Measurements from ENCODE around the gene CIROP.

The CIROP gene

DNA sequence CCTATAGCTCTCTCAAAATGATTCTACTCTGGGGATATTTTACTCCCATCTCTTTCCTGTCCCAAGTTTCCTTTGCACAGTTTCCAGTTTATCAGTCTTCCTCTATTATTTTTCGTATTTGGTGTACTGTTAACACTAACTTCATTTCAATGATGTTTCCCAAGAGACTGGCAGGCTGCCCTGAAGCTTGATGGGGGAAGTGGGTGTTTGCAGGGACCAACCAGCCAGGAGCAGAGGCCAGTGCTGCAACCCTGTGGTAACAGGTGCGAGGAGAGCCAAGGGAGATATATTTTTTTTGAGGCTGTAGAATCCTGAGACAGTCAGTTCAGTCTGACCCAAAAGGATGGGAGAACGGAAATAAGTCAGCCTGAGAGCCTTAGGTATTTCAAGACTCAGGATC, 26.1 kb upstream of the CIROP start:
- DNase-seq, result no peak

DNA sequence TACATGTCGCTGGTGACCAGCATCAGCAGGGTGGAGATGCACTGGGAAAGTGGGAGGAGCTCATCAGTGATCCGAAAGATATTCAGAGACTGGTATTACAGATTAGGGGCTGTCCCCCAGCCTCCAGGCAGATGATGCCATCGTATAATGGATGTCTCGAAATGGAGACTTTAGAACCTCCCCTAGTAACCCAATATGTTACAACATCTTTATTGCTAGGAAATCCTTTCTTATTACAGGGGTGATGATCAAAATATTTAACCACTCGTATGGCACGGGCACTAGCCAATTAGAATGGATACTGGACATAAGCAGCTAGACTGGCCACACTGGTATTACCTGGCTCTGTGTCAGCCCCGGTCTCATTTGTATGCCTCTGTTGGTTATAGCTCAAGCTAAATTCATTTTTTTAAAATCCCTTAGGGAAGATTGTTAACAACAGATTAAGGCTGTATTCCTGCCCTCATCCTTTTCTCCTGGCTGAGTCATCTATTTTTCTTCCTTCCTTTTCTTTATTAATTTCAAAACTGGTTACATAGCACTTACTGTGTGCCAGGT, 25.0 kb upstream of the CIROP start:
- no peak for DNase-seq

DNA sequence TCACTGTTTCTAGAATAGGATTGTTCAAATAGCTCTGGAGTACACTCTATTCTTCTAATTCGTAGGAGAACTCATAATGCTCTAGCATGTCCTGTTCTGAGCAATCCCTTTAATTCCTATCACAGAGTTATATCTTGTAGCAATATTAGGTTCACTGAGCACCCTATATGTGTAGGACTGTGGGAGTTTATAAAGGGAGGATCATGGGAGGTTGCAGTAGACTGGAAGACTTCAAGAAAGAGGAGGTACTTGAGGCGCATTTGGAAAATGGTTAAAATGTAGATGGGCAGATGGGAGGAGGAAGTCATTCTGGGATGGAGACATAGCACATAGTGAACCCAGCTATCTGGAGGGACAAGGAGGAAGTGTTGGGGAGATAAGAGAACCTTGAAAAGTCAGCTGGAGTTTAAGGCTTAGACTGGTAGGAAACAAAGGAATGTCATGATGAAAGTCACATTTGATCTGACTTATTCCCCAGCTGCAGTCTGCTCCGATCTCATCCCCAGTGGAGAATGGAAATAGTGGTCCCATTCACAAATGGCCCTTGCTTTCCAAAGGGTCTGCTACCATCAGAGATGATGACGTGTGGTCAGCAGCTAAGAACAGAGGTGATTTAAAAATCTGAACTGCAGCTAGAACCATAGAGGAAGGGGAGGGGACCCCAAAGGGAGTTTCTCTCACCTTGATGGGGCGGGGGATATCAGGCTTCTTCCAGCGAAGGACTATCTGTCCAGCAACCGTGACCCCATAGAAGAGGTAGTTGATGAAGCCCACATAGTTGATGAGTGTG, 24.4 kb upstream of the CIROP start:
- DNase-seq, result no peak

DNA sequence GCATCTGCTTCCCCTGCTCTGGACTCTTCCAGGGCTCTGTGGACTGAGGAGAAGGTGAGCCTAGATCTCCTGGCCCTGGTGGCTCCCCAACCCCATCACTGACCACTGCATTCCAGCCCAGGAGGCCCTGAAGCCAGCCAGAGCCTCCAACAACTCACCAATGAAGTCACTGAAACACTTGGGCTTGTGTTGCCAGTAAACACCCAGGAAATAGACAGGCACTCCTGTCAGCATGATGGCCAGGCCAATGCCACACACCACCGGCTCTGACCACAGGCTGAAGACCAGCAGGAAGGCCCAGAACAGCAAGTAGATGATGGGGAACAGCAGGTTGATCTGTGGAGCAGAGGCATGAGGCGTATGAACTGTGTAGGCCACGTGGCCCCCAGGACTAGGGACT, 23.1 kb upstream of the CIROP start:
- no peak for DNase-seq

DNA sequence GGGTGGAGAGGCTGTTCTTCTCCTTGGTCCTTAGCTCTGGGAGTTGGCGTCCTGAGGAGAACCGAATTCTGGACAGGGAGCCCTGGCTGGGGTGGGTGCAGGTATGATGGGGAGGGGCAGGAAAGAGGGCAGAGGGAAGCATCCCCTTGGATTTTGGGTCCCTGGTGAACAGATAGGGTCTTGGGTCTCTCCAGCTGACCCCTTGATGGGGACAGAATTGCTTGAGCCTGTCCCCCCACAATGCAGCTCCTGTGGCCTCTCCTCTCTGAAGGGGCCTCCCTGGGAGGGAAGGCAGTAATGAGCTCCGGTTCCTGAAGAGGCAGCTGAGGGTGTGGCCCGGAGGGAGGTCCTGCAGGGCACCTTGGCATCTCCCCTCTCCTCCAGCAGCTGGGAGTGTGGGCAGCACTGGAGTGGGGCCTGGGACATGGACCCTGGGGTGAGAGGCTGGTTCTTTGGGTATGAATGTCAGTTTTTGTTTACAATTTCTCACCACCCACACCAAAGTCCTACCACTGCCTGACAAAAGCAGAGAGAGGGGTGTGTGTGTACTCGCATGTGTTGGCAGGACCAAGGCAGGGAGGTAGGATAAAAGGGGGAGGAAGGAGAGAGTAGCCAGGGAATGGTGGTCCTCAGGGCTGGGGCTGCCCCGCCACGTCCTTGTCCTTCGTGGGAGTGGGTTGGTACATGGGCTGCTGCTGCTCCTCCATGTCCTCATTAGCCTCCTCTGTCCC, 21.9 kb upstream of the CIROP start:
- no peak for DNase-seq

DNA sequence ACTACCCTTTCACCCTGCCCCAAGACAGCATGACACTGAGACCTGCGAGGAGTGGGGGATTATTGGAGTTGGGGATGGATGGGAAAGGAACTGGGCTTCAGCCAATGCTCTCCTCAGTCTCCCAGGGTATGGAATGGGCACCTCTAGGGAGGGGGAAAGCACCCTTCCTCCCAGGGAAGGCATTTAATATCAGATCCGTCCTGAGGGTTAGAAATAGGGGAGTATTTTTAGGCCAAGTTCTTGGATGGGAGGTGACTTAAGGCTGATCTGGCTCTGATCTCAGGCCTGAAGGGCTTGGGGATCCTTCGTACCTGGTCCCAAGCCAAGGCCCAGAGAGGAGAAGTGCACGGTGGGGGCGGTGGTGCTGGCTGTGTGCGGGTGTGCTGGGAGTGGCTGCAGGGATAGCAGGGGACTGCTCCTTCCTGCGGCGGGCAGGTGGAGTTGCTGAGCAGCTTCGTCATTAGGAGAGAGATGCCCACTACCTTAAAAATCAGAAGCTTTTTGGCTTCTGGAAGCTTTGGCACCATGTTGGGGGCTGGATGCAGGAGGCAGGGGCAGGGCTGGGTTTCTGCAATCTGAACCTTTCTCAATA, 21.2 kb upstream of the CIROP start:
- DNase-seq, result no peak

DNA sequence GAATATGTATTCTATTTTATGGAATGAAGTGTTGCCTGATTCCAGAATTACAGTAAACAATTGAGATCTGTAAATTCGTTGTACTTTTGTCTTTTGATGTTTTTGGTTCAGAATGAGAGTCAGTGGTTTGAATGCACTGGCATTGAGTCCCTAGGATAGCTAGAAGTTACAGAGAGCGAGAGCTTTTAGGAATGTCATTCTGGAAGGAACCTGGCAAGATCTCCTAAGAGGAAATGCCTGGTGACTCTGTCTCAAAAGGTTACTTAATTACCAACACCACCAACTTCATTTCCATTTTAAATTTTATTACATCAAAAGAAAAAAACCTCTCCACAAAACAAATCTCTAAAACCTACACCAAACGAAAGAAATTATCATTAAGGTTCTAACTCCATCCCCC, 20.2 kb upstream of the CIROP start:
- no peak for DNase-seq

DNA sequence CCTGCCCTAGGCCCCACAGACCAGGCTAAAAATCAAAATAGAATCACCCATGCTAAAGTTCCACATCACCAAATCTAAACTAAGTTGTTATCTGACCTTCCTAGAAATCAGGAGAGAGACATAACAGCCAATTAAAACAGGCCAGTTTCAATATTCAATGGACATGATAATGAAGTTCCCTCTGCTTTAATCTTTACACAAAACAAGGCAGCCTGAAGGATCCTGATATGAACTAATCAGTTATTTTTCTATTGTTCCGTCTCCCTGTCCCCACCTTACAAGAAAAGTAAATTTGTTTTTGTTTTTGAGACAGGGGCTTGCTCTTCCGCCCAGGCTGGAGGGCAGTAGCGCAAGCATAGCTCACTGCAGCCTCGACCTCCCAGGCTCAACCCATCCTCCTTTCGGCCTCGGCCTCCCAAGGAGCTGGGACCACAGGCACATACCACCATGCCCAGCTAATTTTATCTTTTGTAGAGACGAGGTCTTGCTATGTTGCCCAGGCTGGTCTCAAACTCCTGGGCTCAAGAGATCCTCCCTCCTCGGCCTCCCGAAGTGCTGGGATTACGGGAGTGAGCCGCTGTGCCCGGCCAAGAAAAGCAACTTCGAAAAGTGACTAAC, 19.7 kb upstream of the CIROP start:
- DNase-seq, result no peak

DNA sequence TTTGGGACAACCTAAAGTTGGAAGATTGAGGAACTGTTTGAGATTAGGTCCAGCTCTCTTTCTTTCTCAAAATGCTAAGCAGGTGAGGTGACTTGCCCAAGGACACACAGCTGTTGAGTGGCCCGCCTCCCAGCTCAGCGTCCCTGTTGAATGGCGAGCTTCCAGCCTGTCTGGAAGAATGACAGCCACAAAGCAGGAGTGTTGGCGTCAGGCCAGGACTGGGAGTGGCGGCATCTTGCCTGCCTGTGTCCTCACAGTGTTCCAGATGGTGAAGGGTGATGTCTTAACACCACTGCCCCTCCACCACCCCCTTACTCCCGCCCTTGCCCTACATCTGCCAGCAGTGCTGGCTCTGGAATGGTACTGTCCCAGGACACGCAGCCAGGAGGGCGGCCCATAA, 18.6 kb upstream of the CIROP start:
- no peak for DNase-seq

- no peak for DNase-seq
Observed at GRCh38 chr14:23122086-23122485, 17.3 kb upstream of the CIROP start.

DNA sequence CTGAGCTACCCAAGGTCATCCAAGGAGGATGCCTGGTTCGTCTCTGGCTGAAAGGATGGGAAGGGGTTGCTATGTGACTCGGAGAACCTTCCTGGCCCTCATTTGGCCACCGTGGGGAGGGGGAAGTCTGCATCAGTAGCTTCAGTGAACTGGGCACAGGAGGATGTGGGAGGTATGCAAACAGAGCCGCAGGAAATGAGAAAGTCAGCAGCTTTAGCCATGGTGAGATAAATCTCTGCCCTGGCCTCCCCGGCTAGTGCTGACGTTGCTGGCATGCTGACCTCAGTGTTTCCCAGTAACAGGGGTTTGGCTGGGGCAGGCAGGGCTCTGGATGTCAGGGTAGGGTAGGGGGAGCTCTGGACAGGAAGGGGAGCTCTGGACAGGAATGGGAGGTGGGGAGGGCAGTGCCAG, 16.6 kb upstream of the CIROP start:
- no peak for DNase-seq

- peak; percentile 73 for DNase-seq
Observed at GRCh38 chr14:23120541-23121251, 15.9 kb upstream of the CIROP start.

DNA sequence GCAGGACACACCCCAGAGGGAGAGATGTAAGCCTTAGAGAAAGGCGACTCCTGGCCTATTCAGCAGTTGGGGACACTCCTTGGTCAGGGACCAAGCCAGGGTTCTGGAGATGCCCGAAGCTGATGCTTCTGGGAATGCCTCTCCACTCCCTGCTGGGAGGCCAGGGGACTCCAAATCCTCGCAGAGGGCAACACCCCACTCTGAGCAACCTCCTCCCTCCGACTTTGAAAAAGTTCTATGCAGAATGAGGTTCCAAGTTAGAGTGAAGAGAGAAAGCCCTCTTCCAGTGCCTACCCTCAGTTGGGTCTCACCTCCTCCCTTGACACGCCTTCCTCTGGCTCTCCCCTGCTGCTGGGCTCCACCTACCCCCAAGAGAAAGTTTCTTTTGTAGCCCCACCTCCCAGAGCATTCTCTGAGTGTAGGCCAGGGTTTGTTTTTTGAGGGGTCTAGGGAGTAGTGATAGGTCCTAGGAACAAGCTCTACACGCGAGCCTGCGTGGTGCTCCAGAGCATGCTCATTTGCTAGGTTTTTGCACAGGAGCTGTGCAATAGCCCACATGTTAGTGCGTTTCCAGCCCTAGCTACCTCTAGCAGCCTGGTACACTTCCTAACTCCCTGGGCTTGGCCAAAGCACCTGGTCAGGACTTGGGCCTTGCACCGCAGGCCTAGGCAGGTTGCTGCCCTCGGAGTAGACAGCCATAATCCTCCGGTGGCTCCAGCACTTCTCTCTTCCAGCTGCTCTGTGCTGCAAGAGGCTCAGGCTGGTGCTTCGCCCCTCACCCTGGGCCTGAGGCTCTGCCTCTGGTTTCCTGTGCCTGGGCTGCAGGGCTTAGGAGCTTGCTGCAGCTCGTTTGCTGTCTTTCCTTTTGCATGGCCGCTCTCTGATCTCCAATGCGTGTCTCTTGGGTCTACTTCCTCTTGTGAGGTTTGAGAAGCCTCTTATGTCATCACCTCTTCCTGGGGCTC, 14.9 kb upstream of the CIROP start:
- peak; percentile 25 for DNase-seq

DNA sequence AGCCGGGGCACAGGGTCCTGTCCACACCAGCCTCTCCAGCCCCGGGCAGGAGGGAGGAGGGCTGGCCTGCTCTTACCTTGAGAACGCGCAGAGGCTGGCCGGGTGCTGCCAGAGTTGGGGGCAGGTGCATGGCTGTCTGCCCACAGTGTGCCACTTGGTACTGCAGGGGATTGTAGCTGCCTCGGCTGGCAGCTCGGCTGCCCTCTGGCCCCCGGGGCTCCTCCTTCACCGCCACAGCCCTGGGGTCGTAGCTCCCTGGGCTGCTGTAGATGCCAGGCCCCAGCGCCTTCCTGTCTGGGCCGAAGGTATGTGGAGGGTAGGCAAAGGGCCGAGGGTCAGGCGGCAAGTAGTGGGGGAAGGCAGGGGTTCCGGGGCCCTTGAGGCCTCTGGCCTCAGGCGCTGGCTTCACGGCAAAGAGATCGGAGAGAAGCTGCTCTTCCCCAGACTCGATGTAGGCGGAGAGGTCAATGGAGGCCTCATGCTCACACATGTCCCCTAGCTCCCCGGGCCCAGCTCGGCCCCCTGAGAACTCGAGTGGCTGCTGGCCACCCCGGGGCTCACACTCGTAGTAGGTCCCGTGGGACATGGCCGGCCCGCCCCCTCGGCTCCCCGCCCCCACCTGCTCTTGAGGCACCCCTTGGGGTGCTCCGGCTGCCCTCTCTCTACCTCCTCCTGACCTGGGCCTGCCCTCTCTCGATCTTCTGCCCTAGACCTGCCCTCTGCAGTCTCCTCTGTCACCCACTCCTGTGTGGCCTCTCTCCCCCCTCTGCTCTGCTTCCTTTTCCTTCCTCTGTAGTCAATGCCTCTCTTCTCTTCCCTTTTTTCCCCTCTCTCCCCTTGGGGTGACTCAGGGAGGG, 13.9 kb upstream of the CIROP start, which contains the start of gene CEBPE:
Gene CEBPE, minus strand, starts transcription at position 750 of the 857 bp plus-strand sequence. Its CDS starts 164 bp downstream, at position 586.
- no peak for DNase-seq

DNA sequence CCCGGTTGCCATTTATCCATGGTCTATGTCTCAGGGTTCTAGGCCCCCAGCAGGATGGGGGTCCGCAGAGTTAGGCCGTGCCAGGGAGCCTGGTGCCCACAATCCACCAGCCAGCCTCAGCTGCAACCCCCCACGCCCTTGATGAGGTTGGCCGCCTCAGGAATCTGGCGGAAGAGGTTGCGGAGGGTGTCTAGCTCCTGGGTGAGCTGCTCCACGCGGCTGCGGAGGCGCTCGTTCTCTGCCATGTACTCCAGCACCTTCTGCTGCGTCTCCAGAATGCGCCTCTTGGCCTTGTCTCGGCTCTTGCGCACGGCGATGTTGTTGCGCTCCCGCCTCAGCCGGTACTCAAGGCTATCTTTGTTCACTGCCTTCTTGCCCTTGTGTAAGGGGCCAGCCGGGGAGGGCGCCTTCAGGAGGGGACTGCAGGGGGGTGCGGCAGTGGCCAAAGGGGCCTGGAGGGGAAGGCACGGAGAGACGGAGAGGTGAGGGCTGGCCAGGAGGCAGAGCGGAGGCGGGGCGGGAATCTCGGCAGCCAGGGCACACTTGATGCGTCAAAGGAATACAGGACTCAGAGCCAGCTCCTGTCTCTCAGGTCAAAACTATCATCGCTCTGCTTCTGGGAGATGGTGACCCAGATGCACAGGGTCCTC, 12.7 kb upstream of the CIROP start:
- DNase-seq, result no peak

GRCh38 chr14:23115918-23116317, 11.1 kb upstream of the CIROP start:
- no peak for DNase-seq

DNA sequence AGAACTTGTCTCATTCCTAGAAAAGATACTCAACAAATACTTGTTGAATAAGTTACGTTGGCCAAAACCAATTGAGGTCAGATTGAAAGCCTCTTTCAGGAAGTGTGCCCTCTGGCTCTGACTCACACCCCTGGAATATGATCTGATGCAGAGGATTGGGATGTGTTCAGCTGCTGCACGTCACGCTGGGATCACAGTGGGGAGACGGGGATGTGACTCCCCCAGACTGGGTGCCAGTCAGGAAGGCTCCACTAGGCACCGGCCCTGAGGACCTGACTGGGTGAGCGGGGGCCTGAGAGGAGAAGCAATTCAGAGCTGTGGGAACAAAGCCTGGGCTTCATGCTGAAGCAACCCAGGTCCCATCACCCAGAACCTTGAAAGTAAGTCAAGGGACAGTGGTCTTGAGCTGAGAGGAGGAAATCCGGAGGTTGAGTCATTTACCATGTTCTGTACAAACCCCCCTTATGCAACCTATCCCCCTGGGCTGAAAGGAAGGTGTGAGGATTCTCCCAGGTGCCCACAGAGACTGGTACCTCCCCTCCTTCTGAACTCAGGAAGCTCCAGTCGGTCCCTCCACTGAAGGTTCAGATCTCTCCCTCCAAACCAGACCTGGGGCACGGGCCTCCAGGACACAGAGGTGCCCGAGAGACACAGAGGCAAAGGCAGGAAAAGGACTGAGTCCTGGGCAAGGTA, 10.4 kb upstream of the CIROP start:
- no peak for DNase-seq

DNA sequence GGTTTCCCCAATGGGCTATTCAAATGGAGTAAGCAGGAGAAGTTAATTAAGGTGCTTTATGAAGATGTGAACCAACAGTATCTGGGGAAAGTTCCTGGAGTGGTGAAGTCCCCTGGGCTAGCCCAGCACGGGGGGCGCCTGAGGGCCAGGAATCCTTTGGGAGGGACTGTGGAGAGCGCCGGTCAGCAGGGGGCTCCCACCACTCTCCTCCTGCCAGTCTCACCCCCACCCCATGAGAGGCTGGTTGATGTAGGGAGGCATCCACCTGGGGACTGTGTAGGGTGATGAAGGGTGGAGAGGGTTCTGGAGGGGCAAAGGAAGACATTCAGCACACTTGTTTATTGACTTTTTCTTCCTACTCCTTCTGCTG, 9.9 kb upstream of the CIROP start:
- DNase-seq, result no peak

DNA sequence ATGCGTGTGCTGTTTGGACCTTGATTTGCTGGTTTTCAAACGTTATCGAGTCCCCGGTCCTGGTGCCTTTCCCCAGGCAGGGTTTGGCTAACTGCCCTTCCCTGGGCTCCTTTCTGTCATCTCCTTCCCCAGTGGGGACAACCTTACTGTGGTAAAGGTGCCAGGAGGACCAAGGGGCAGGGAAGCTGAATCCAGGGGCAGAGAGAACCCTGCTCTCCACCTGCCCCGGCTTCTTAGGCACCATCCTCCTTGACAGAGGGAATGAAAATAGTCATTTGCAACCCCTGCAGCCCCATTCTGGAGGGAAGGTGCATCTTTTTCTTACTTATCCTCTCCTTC, 9.3 kb upstream of the CIROP start:
- DNase-seq, result no peak

Data from activated naive CD4-positive, alpha-beta T cell treated with anti-CD3 and anti-CD28 coated beads, Interleukin-2, amount 50 U/mL, for 16 hours (primary cell).